Calu3 (cell line): ENCODE results near the gene VGLL4. TPM values are rescaled to one million over a fixed set of nuclear protein-coding genes. Genes with fewer than 3 reads are reported as not detected.

Experiments used
- BruUV-seq: library from RNA; stranded (reverse); fragments of 400-500 nt; replicated peaks from 2 replicates; lab custom pipeline; 2021; lab: Mats Ljungman, UMichigan
- CTCF ChIA-PET: fragments of 300-600 bp; sonication (Branson Sonifier 250); formaldehyde crosslinking; loops from one replicate; lab custom pipeline; 2022; ENCODE audit warnings: antibody characterized with exemption; lab: Charles Lee
- DNase-seq: peaks from one replicate; pipeline ENCODE4 v3.0.0; 2022
- H3K27ac Mint-ChIP-seq: one replicate; pipeline ENCODE4 v1.8.0; 2022; ENCODE audit warnings: mixed read lengths; ENCODE audit not compliant: unreplicated experiment
- H3K27me3 Mint-ChIP-seq: one replicate; pipeline ENCODE4 v1.8.0; 2022; ENCODE audit warnings: mixed read lengths; ENCODE audit not compliant: unreplicated experiment
- H3K36me3 Mint-ChIP-seq: one replicate; pipeline ENCODE4 v1.8.0; 2022; ENCODE audit warnings: mild to moderate bottlenecking, moderate library complexity, mixed read lengths; ENCODE audit not compliant: insufficient read depth, unreplicated experiment
- H3K4me1 Mint-ChIP-seq: one replicate; pipeline ENCODE4 v1.8.0; 2022; ENCODE audit warnings: mild to moderate bottlenecking, low read depth, mixed read lengths; ENCODE audit not compliant: unreplicated experiment
- H3K4me3 Mint-ChIP-seq: one replicate; pipeline ENCODE4 v1.8.0; 2022; ENCODE audit warnings: mild to moderate bottlenecking, low read depth, moderate library complexity, mixed read lengths; ENCODE audit not compliant: unreplicated experiment
- H3K9me3 Mint-ChIP-seq: one replicate; pipeline ENCODE4 v1.8.0; 2022; ENCODE audit warnings: low read depth, mixed read lengths; ENCODE audit not compliant: unreplicated experiment
- intact Hi-C: fragments of 100-400 bp; cut with micrococcal nuclease; formaldehyde crosslinking; loops from one replicate; pipeline ENCODE4 v1.10.0; 2022; ENCODE audit not compliant: unreplicated experiment
- total RNA-seq: library from RNA; stranded (reverse); gene quantifications from 2 replicates; pipeline ENCODE4 v1.2.3, GENCODE V29; 2022
- TF ChIP-seq, protein P1 (sequence below): fragments of 200-600 bp; IDR thresholded peaks from one replicate; pipeline ENCODE4 v1.8.0; 2022; ENCODE audit warnings: antibody characterized with exemption; ENCODE audit not compliant: unreplicated experiment

The VGLL4 gene
- total RNA-seq, 1 experiment from 2014 or later = 51.3 TPM

DNA sequence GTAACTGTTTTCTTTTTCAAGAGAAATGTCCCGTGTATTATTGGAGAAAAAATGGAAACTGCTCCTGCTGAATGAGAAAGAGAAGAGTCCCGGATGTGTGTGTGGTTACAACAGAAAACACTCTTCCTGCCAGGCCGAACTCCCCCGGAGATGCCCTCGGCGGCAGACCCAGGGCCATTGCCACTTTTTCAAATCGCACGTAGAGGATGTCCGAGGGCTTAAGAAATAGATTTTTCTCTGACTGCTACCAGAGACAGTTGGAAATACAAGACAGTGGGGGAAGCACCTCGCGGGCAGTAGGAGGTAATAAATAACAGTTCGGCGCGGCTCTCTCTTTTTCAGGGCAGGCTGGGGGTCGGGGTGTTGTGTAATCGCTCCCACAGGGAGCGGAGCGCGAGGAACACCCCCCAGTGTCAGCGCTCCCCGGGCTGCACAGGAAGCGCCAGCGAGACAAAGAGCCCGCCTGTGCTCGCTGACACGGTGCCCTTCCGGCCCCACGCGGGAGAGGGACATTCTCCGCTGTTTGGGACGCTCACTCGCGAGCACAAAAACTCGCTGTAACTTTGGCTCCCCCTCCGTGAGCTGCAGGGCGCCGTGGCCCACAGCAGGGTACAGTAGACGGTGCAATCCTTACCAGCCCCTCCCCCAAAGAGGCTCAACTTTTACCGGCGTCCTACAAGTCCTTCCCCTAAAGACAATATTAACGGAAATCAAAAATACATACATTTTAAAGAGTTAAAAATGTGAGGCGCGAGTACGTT, 1.1 kb downstream of the VGLL4 start:
- no TSS peak for BruUV-seq
- H3K27ac Mint-ChIP-seq = peak overlapping the region; percentile 92
- TF ChIP-seq, protein P1, sequence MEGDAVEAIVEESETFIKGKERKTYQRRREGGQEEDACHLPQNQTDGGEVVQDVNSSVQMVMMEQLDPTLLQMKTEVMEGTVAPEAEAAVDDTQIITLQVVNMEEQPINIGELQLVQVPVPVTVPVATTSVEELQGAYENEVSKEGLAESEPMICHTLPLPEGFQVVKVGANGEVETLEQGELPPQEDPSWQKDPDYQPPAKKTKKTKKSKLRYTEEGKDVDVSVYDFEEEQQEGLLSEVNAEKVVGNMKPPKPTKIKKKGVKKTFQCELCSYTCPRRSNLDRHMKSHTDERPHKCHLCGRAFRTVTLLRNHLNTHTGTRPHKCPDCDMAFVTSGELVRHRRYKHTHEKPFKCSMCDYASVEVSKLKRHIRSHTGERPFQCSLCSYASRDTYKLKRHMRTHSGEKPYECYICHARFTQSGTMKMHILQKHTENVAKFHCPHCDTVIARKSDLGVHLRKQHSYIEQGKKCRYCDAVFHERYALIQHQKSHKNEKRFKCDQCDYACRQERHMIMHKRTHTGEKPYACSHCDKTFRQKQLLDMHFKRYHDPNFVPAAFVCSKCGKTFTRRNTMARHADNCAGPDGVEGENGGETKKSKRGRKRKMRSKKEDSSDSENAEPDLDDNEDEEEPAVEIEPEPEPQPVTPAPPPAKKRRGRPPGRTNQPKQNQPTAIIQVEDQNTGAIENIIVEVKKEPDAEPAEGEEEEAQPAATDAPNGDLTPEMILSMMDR = no peak
- no peaks in the 10 kb centered on the region for H3K9me3 Mint-ChIP-seq
- H3K36me3 Mint-ChIP-seq = peaks cover 28% of the 10 kb centered on the region
- CTCF ChIA-PET = no interaction called here
- peak; percentile 46 for DNase-seq
- H3K4me3 Mint-ChIP-seq = peak overlapping the region; percentile 93
- peaks cover 19% of the 10 kb centered on the region for H3K4me1 Mint-ChIP-seq
- no peaks in the 10 kb centered on the region for H3K27me3 Mint-ChIP-seq
- intact Hi-C loops = loop anchor here (5.0 kb wide), 1 partner anchor 60 kb away; no protein-coding TSS in a partner anchor

DNA sequence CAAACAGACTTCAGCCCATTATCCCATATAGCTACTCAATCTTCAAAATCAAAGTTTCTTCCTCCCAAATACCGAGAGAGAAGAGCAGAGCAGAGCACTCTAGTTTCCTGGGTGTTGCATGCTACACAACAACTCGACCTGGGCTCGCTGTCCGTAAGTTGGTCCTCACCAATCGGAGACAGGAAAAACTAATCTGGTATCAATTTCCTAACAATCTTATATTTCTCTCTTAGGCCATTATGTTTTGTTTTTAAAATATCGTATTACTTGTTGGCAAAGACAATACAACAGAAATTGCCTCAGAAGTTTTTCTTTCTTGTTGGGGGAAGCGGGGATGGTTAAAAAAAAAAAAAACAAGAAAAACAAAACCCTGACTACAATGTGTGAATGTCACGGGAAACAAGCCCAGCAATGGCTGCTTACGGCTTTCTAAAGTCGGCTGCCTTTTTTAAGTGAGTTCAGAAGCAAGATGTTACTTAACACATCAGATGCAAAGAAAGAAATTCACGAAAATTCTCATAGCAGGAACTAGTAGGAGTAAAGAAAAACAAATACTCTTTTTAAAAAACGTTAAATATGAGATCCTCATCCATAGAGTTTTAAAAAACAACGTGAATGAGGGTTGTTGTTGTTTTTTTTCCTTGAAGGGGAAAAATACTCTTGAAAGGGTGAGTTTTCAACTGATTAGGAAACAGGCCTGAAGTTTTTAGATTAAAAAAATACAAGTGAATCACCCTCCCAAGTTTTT, 1.9 kb downstream of the VGLL4 start:
- H3K9me3 Mint-ChIP-seq = no peaks in the 10 kb centered on the region
- intact Hi-C loops = loop anchor here (5.0 kb wide), 1 partner anchor 60 kb away; no protein-coding TSS in a partner anchor
- H3K4me3 Mint-ChIP-seq = peak overlapping the region; percentile 93
- DNase-seq = no peak
- CTCF ChIA-PET = no interaction called here
- H3K36me3 Mint-ChIP-seq = peaks cover 28% of the 10 kb centered on the region
- peak overlapping the region; percentile 92 for H3K27ac Mint-ChIP-seq
- no peaks in the 10 kb centered on the region for H3K27me3 Mint-ChIP-seq
- peaks cover 19% of the 10 kb centered on the region for H3K4me1 Mint-ChIP-seq
- TF ChIP-seq, protein P1 = no peak
- no TSS peak for BruUV-seq

DNA sequence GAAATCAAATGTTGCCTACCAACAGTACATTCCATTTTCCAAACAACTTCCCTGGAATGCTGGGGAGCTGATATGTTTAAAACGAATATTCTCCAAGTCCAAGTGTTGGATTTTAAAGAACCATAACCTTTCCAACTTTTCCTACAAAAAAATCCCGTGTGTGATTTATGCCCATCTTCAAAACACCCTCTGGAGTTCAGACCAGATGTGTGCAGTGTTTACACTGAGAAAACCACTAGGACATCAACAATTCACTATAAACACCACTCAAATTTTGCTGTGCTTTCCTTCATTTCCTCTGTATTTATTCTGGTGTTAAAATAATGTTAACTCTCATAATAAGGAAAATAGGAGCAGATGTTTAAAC, 2.4 kb downstream of the VGLL4 start:
- intact Hi-C loops = loop anchor here (5.0 kb wide), 1 partner anchor 59 kb away; no protein-coding TSS in a partner anchor
- TF ChIP-seq, protein P1 = no peak
- H3K27me3 Mint-ChIP-seq = no peaks in the 10 kb centered on the region
- DNase-seq = no peak
- peak overlapping the region; percentile 92 for H3K27ac Mint-ChIP-seq
- H3K36me3 Mint-ChIP-seq = peaks cover 28% of the 10 kb centered on the region
- CTCF ChIA-PET = no interaction called here
- H3K4me1 Mint-ChIP-seq = peaks cover 19% of the 10 kb centered on the region
- H3K4me3 Mint-ChIP-seq = peak overlapping the region; percentile 93
- BruUV-seq = no TSS peak
- H3K9me3 Mint-ChIP-seq = no peaks in the 10 kb centered on the region

DNA sequence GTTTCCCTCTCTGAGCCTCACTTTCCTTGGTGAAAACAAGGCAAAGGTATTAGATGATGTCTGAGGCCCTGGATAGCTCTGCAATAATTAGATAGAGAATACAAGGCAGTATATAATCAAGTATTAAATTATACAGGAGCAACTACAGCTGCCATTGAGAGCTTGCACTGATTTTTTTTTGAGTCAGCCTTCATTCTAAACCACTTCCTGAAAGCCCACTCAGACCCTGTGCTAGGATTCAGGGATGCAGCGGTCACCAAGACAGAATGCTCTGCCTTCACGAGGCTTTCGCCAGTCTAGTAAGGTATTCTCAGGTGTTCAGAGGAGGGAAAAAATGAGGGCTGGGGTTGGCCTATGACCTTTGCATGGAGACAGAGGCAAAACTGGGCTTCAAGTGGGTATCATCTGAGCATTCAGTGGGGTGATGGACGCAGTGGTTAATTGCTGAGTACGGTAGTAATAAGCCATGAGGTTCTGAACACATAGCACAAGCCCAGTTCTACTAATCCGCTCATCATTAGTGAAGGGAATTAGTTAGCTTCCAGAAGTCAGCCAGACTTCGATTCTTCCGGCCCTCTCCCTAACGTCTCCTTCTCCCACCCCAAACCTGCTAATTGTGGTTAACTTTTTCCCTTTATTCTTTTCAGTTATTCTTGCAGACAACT, 3.6 kb downstream of the VGLL4 start:
- Mint-ChIP-seq H3K9me3 (no peaks in the 10 kb centered on the region), H3K27ac (no peak overlapping the region), H3K27me3 (no peaks in the 10 kb centered on the region), H3K4me1 (peaks cover 19% of the 10 kb centered on the region), H3K36me3 (peaks cover 28% of the 10 kb centered on the region), H3K4me3 (no peak overlapping the region)
- TF ChIP-seq, protein P1 = no peak
- CTCF ChIA-PET = no interaction called here
- no TSS peak for BruUV-seq
- DNase-seq = no peak
- intact Hi-C loops = loop anchor here (5.0 kb wide), 1 partner anchor 58 kb away; no protein-coding TSS in a partner anchor
